ENCODE measurements around the gene KCNH3. TPM values are rescaled to one million over a fixed set of nuclear protein-coding genes. Genes with fewer than 3 reads are reported as not detected.

KCNH3 gene
- total RNA-seq, 1 donor from 2014 or later: 0.26 TPM

- no peak for DNase-seq (ENCODE audit: low read depth, low spot score)
Observed at GRCh38 chr12:49559011-49559675, 20.3 kb downstream of the KCNH3 start.

GRCh38 chr12:49560695-49561094 lies 21.9 kb downstream of the KCNH3 start:
- DNase-seq (ENCODE audit: low read depth, low spot score): no peak

- DNase-seq (ENCODE audit: low read depth, low spot score): no peak
Observed at GRCh38 chr12:49562233-49562632, 23.4 kb downstream of the KCNH3 start.

GRCh38 chr12:49562831-49563230 lies 24.0 kb downstream of the KCNH3 start:
- no peak for DNase-seq (ENCODE audit: low read depth, low spot score)

GRCh38 chr12:49563951-49564685 lies 25.3 kb downstream of the KCNH3 start:
- no peak for DNase-seq (ENCODE audit: low read depth, low spot score)

- DNase-seq (ENCODE audit: low read depth, low spot score): no peak
Observed at GRCh38 chr12:49564686-49565405, 26.0 kb downstream of the KCNH3 start.

- no peak for DNase-seq (ENCODE audit: low read depth, low spot score)
Observed at GRCh38 chr12:49565406-49566265, 26.8 kb downstream of the KCNH3 start.

GRCh38 chr12:49566361-49566760 lies 27.5 kb downstream of the KCNH3 start:
- DNase-seq (ENCODE audit: low read depth, low spot score): no peak

- no peak for DNase-seq (ENCODE audit: low read depth, low spot score)
Observed at GRCh38 chr12:49567302-49567610, 28.4 kb downstream of the KCNH3 start.

- DNase-seq (ENCODE audit: low read depth, low spot score): peak; percentile 78
Observed at GRCh38 chr12:49567611-49568441, 29.0 kb downstream of the KCNH3 start, which contains the start of gene MCRS1. Gene MCRS1, minus strand, starts transcription at chr12:49568142. Its CDS starts 1,411 bp downstream, at chr12:49566731.

GRCh38 chr12:49568442-49569162 lies 29.8 kb downstream of the KCNH3 start:
- no peak for DNase-seq (ENCODE audit: low read depth, low spot score)

GRCh38 chr12:49577589-49578315 lies 38.9 kb downstream of the KCNH3 start:
- no peak for DNase-seq (ENCODE audit: low read depth, low spot score)

GRCh38 chr12:49578471-49579112 lies 39.8 kb downstream of the KCNH3 start:
- no peak for DNase-seq (ENCODE audit: low read depth, low spot score)

GRCh38 chr12:49580572-49581535 lies 42.0 kb downstream of the KCNH3 start:
- DNase-seq (ENCODE audit: low read depth, low spot score): peak; percentile 37

- DNase-seq (ENCODE audit: low read depth, low spot score): no peak
Observed at GRCh38 chr12:49582201-49582600, 43.4 kb downstream of the KCNH3 start.

GRCh38 chr12:49582850-49583249 lies 44.0 kb downstream of the KCNH3 start:
- DNase-seq (ENCODE audit: low read depth, low spot score): no peak

GRCh38 chr12:49583366-49584094 lies 44.7 kb downstream of the KCNH3 start:
- no peak for DNase-seq (ENCODE audit: low read depth, low spot score)
